K562 (cell line): Measurements from ENCODE around the gene MMP11. TPM values are rescaled to one million over a fixed set of nuclear protein-coding genes. Genes with fewer than 3 reads are reported as not detected.
A peak's percentile ranks its signal among the peaks of the same experiment; 100 is the strongest.

ENCODE experiments used
- ATAC-seq: fragments of 200-7000 bp; cut with Tn5 transposase; 3 replicates; pipeline ENCODE4 v1.9.1; 2020; ENCODE audit warnings: moderate library complexity
- BruUV-seq: library from RNA; stranded (reverse); fragments of 400-500 nt; replicated peaks from 2 replicates; lab custom pipeline; 2021; lab: Mats Ljungman, UMichigan
- CTCF ChIA-PET: fragments of 300-600 bp; formaldehyde crosslinking; extraction: SDS; loops from one replicate; lab custom pipeline; 2021; ENCODE audit warnings: low intra/inter-chr PET ratio; lab: Yijun Ruan, JAX
- POLR2A ChIA-PET: fragments of 300-600, 350-650 bp; sonication (Branson Sonifier 250); formaldehyde crosslinking; extraction: SDS; loops from one replicate; lab custom pipeline; 2021; ENCODE audit warnings: antibody characterized with exemption, inconsistent platforms; lab: Yijun Ruan, JAX
- DNase-seq, 4 experiments: peaks; one replicate each; pipeline versions ENCODE4 v3.0.0 to v3.0.0-alpha.2; 2011 to 2018; ENCODE audit warnings: low spot score in 3 of 4, mixed read lengths in 3 of 4; ENCODE audit errors: extremely low read depth in 1 of 4
- FAIRE-seq: peaks from 2 replicates; lab custom pipeline; 2011; peaks lifted over from hg19 to GRCh38; lab: Jason Lieb, UNC
- H2AFZ ChIP-seq: 2 replicates; pipeline ENCODE4 v1.6.0; 2011; ENCODE audit warnings: low read depth, low read length, control low read depth, inconsistent platforms
- H3K27ac ChIP-seq: fragments of 200-600 bp; 3 replicates; pipeline ENCODE4 v1.8.0; 2011; ENCODE audit warnings: low read depth, mild to moderate bottlenecking, control low read depth, inconsistent platforms, low read length, moderate library complexity, mixed read lengths; ENCODE audit errors: extremely low read depth
- H3K27me3 ChIP-seq, 2 experiments: fragments of 300-600 bp in 1 of 2; 2 replicates in 1 of 2; 3 replicates in 1 of 2; pipeline versions ENCODE4 v1.6.0 to v1.8.0; 2011; ENCODE audit warnings: inconsistent platforms in 2 of 2, low read length in 2 of 2, mild to moderate bottlenecking in 1 of 2, mixed read lengths in 1 of 2, moderate library complexity in 1 of 2; ENCODE audit not compliant: control insufficient read depth in 2 of 2, insufficient read depth in 2 of 2
- H3K36me3 ChIP-seq: fragments of 300-600 bp; 3 replicates; pipeline ENCODE4 v1.8.0; 2011; ENCODE audit warnings: mild to moderate bottlenecking, low read length, inconsistent platforms; ENCODE audit not compliant: control insufficient read depth, insufficient read depth
- H3K4me1 ChIP-seq, 2 experiments: fragments of 200-600 bp in 1 of 2; replicated peaks in 1 of 2; 2 replicates in 1 of 2; 3 replicates in 1 of 2; pipeline versions ENCODE4 v1.5.1 to v1.8.0; 2011; ENCODE audit warnings: inconsistent platforms in 2 of 2, low read length in 2 of 2, mild to moderate bottlenecking in 1 of 2, mixed read lengths in 1 of 2, moderate library complexity in 1 of 2; ENCODE audit not compliant: control insufficient read depth in 2 of 2, insufficient read depth in 2 of 2
- H3K4me2 ChIP-seq: 2 replicates; pipeline ENCODE4 v1.6.1; 2011; ENCODE audit warnings: low read length, control low read depth, inconsistent platforms, mixed read lengths; ENCODE audit not compliant: insufficient read depth
- H3K4me3 ChIP-seq: fragments of 200-600 bp; sonication (generic), shearing (Covaris generic); 2 replicates; pipeline ENCODE4 v1.5.1; 2016; ENCODE audit warnings: control low read depth, inconsistent platforms
- H3K79me2 ChIP-seq: fragments of 200-600 bp; 3 replicates; pipeline ENCODE4 v1.8.0; 2011; ENCODE audit warnings: low read length, inconsistent platforms; ENCODE audit not compliant: control insufficient read depth, insufficient read depth
- H3K9ac ChIP-seq, 2 experiments: 2 replicates each; pipeline versions ENCODE4 v1.6.0 to v1.6.1; 2011; ENCODE audit warnings: low read depth in 2 of 2, low read length in 2 of 2, control low read depth in 1 of 2, inconsistent platforms in 1 of 2, mild to moderate bottlenecking in 1 of 2, mixed read lengths in 1 of 2; ENCODE audit not compliant: insufficient read depth in 1 of 2
- H3K9me1 ChIP-seq: one replicate; pipeline ENCODE4 v1.6.0; 2011; ENCODE audit warnings: inconsistent platforms, mild to moderate bottlenecking, low read length, moderate library complexity; ENCODE audit not compliant: control insufficient read depth, insufficient read depth
- H3K9me3 ChIP-seq: replicated peaks from 2 replicates; pipeline ENCODE4 v1.5.1; 2011; ENCODE audit warnings: low read depth, low read length, inconsistent platforms; ENCODE audit not compliant: control insufficient read depth, insufficient read depth
- H4K20me1 ChIP-seq: replicated peaks from 2 replicates; pipeline ENCODE4 v1.6.1; 2011; ENCODE audit warnings: low read length, inconsistent platforms, mixed read lengths; ENCODE audit not compliant: control insufficient read depth, insufficient read depth
- ARID3B ChIP-seq: fragments of 250-450 bp; sonication (Bioruptor Pico); IDR thresholded peaks from 2 replicates; pipeline ENCODE4 v1.4.0; 2020; ENCODE audit warnings: borderline replicate concordance
- CHCHD3 ChIP-seq: fragments of 250-450 bp; sonication (Bioruptor Pico); IDR thresholded peaks from 2 replicates; pipeline ENCODE4 v2.1.2; 2022; ENCODE audit warnings: mild to moderate bottlenecking
- HMGN3 ChIP-seq: IDR thresholded peaks from 2 replicates; pipeline ENCODE4 v1.6.1; 2011; ENCODE audit warnings: borderline replicate concordance, low read depth, mild to moderate bottlenecking, mixed read lengths, low read length; ENCODE audit not compliant: insufficient read length; ENCODE audit errors: extremely low read depth
- MCM7 ChIP-seq, 2 experiments: fragments of 450-650 bp; IDR thresholded peaks; 2 replicates each; pipeline ENCODE4 v1.6.1; 2016 to 2018
- MTA2 ChIP-seq: fragments of 450-650 bp; IDR thresholded peaks from 2 replicates; pipeline ENCODE4 v1.6.1; 2016; ENCODE audit warnings: low read depth
- NELFE ChIP-seq: IDR thresholded peaks from 2 replicates; pipeline ENCODE4 v1.6.1; 2011; ENCODE audit warnings: mild to moderate bottlenecking; ENCODE audit not compliant: insufficient read depth, insufficient read length
- PHB ChIP-seq: fragments of 250-450 bp; sonication (Bioruptor Pico); IDR thresholded peaks from 2 replicates; pipeline ENCODE4 v1.5.0; 2021
- STAT5B ChIP-seq: fragments of 250-450 bp; sonication (Bioruptor Pico); IDR thresholded peaks from 2 replicates; pipeline ENCODE4 v1.8.0; 2021; ENCODE audit warnings: mild to moderate bottlenecking, inconsistent platforms
- ZKSCAN1 ChIP-seq: fragments of 150-350 bp; IDR thresholded peaks from 2 replicates; pipeline ENCODE4 v1.6.1; 2016; ENCODE audit warnings: low read depth, low read length
- ZNF263 ChIP-seq: sonication (generic); formaldehyde crosslinking; IDR thresholded peaks from 2 replicates; pipeline ENCODE4 v1.8.0; 2022; ENCODE audit warnings: mild to moderate bottlenecking, missing genetic modification reagents, borderline replicate concordance
- ZNF311 ChIP-seq: fragments of 250-450 bp; sonication (Bioruptor Pico); IDR thresholded peaks from 2 replicates; pipeline ENCODE4 v1.4.0; 2020; ENCODE audit warnings: mild to moderate bottlenecking, moderate library complexity
- WGBS: fragments of 100-300 bp; shearing (Covaris generic); methylation state at CpG from one replicate; pipeline ENCODE4 v1.1.6; 2016; ENCODE audit warnings: low coverage, mixed read lengths; ENCODE audit not compliant: insufficient coverage; ENCODE audit errors: missing lambda C conversion rate; 5-methylcytosine and 5-hydroxymethylcytosine counted together
- in situ Hi-C: fragments of 300-500 bp; cut with MboI; formaldehyde crosslinking; loops from 4 replicates; pipeline ENCODE4 v1.15.0; 2018; ENCODE audit warnings: inconsistent platforms, mixed read lengths
- intact Hi-C: fragments of 100-400 bp; cut with micrococcal nuclease; formaldehyde crosslinking; loops from 2 replicates; pipeline ENCODE4 v1.14.2; 2022
- polyA plus RNA-seq, 8 experiments: library from polyadenylated mRNA; depleted of rRNA in 4 of 8; stranded (reverse) in 5 of 8; unstranded in 3 of 8; fragments of >200 nt; fragmentation: Nextera tagmentation in 2 of 8; fragmentation: Illumina TruSeq in 1 of 8; extraction: Ambion mirVana in 2 of 8; extraction: Trizol in 1 of 8; gene quantifications; 2 replicates each; pipeline versions ENCODE4 v1.2.1 to v1.2.3, GENCODE V29; 2011 to 2014; ENCODE audit warnings: inconsistent platforms in 1 of 8, missing spikeins in 1 of 8
- total RNA-seq, 7 experiments: library from RNA; depleted of rRNA in 6 of 7; stranded (reverse); fragments of >200 nt in 6 of 7; fragmentation: Illumina TruSeq in 2 of 7; extraction: Trizol in 2 of 7; gene quantifications; 2 replicates each; pipeline versions ENCODE4 v1.2.1 to v1.2.3, GENCODE V29; 2011 to 2021; ENCODE audit warnings: low replicate concordance in 1 of 7
- TF ChIP-seq, protein P1 (sequence below): sonication (generic); formaldehyde crosslinking; IDR thresholded peaks from 2 replicates; pipeline ENCODE4 v1.8.0; 2023; ENCODE audit warnings: mild to moderate bottlenecking, missing genetic modification reagents
- TF ChIP-seq, protein P2 (sequence below), 2 experiments: fragments of 450-650 bp in 1 of 2; sonication (generic) in 1 of 2; formaldehyde crosslinking; conservative IDR thresholded peaks; 2 replicates each; pipeline versions ENCODE4 v1.4.0 to v1.8.1; 2020 to 2022; ENCODE audit warnings: mild to moderate bottlenecking in 1 of 2, missing genetic modification reagents in 1 of 2
- TF ChIP-seq, protein P3 (sequence below): sonication (generic); formaldehyde crosslinking; IDR thresholded peaks from 2 replicates; pipeline ENCODE4 v1.9.0; 2022; ENCODE audit warnings: mild to moderate bottlenecking, missing genetic modification reagents
- TF ChIP-seq, protein P4 (sequence below): fragments of 250-450 bp; sonication (Bioruptor Pico); IDR thresholded peaks from 2 replicates; pipeline ENCODE4 v1.8.0; 2021; ENCODE audit warnings: borderline replicate concordance, mild to moderate bottlenecking, moderate library complexity; ENCODE audit not compliant: poor library complexity, severe bottlenecking

Gene MMP11
- total and polyA plus RNA-seq, 9 of the 15 experiments (the other 6 are each of a cell fraction or from before 2014, with no cell fraction given) = 0.14 to 1.8 (median 1.1) TPM; not detected in 2

DNA sequence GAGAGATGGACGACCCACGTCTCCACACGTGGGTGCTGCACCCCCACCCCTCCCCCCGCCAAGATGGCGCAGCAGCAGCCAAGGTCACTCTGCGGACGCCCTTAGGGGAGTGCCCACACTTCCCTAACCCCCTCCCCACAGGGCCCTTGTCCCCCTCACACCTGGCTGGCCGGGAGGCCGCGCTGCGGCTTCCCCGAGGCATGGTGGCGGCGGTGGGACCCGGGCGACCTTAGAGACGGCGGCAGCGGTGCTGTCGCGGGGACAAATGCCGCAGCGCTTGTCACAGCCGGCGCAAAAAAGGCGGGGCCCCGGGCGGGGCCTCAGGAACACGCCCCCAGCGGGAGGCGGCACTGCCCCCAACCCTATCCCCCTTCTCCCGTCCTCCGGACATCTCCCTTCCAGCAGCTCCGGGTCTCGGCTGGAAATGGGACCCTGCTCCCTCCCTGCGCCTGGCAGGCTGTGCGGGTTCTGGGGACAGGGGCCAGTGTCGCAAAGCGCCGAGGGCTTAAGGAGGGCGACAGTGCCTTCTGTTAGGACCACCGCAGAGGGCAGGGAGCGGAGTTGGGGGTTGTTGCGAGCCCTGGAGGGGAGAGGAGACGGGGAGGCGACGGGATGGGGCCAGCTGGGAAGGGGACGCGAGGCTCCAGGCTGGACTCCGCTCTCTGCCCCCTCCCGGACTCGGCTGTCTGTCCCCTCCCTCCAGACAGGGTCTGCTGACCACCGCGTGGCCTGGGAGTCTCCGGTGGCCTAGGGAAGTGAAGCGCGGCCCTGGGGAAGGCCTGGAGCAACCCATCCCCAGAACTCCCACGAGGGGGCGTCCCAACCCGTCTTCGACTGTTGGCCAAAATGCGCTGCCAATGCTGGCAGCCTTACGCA is 4.7 kb upstream of the MMP11 start, which contains the start of gene CHCHD10:
Gene CHCHD10 (minus strand): TSS at position 300 of the 876 bp plus-strand sequence. CDS start 98 bp downstream, at position 202.
- FAIRE-seq (peak; percentile 51), DNase-seq (peak; percentile 83 to 90 (median 86)), ATAC-seq (peak; percentile 77)
- Histone ChIP-seq H3K36me3 (peaks cover 24% of the 10 kb centered on the region), H2AFZ (peak within 1 kb of the TSS; percentile 95), H3K79me2 (peaks cover 34% of the 10 kb centered on the region), H3K9ac (peak within 1 kb of the TSS; percentile 95 to 98), H3K4me3 (peak within 1 kb of the TSS; percentile 70), H3K27me3 (no peaks in the 10 kb centered on the region), H3K9me1 (peaks cover 6% of the 10 kb centered on the region), H4K20me1 (peaks cover 19% of the 10 kb centered on the region), H3K4me1 (peaks cover 25 to 62% of the 10 kb centered on the region in 2 experiments; a peak in 4 of 5 replicates), H3K4me2 (peak within 1 kb of the TSS; percentile 94), H3K9me3 (no peaks in the 10 kb centered on the region), H3K27ac (peak within 1 kb of the TSS; percentile 98)
- CTCF ChIA-PET = interaction anchor here (0.6 to 2.7 kb wide), 4 partner anchors 80 to 187 kb away, joined by 3 to 15 read pairs (median 4); no protein-coding TSS in a partner anchor
- BruUV-seq = TSS peak; percentile 82
- in situ Hi-C loops (no loop called here), intact Hi-C loops (loop anchor here (2.0 to 10.0 kb wide), 3 partner anchors 79 to 225 kb away; no protein-coding TSS in a partner anchor)
- POLR2A ChIA-PET = interaction anchor here (0.6 to 1.0 kb wide), 4 partner anchors 15 to 154 kb away, joined by 3 to 4 read pairs (median 3); no protein-coding TSS in a partner anchor
- WGBS = under 1% methylated on average over 15 of the region's 63 CpGs
- TF ChIP-seq, protein P1, sequence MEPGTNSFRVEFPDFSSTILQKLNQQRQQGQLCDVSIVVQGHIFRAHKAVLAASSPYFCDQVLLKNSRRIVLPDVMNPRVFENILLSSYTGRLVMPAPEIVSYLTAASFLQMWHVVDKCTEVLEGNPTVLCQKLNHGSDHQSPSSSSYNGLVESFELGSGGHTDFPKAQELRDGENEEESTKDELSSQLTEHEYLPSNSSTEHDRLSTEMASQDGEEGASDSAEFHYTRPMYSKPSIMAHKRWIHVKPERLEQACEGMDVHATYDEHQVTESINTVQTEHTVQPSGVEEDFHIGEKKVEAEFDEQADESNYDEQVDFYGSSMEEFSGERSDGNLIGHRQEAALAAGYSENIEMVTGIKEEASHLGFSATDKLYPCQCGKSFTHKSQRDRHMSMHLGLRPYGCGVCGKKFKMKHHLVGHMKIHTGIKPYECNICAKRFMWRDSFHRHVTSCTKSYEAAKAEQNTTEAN (CRISPR knock-in tag) = no peak
- TF ChIP-seq, protein P2, sequence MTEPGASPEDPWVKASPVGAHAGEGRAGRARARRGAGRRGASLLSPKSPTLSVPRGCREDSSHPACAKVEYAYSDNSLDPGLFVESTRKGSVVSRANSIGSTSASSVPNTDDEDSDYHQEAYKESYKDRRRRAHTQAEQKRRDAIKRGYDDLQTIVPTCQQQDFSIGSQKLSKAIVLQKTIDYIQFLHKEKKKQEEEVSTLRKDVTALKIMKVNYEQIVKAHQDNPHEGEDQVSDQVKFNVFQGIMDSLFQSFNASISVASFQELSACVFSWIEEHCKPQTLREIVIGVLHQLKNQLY (CRISPR knock-in tag; conservative IDR thresholded peaks at IDR 0.05) = no peak
- TF ChIP-seq MCM7 (IDR thresholded peaks at IDR 0.05) = no peak
- TF ChIP-seq NELFE = no peak
- no peak for TF ChIP-seq ZKSCAN1
- TF ChIP-seq ARID3B (CRISPR knock-in tag) = no peak
- TF ChIP-seq STAT5B (CRISPR knock-in tag) = no peak
- no peak; the same call in 1 of the 2 replicates for TF ChIP-seq ZNF263 (CRISPR knock-in tag)
- peak; percentile 74; the same call in 1 of the 2 replicates for TF ChIP-seq ZNF311 (CRISPR knock-in tag)
- TF ChIP-seq, protein P3, sequence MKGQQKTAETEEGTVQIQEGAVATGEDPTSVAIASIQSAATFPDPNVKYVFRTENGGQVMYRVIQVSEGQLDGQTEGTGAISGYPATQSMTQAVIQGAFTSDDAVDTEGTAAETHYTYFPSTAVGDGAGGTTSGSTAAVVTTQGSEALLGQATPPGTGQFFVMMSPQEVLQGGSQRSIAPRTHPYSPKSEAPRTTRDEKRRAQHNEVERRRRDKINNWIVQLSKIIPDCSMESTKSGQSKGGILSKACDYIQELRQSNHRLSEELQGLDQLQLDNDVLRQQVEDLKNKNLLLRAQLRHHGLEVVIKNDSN (CRISPR knock-in tag) = peak; percentile 45
- TF ChIP-seq PHB = no peak
- TF ChIP-seq MTA2 = no peak
- no peak for TF ChIP-seq CHCHD3 (CRISPR knock-in tag)
- TF ChIP-seq HMGN3 = no peak
- TF ChIP-seq, protein P4, sequence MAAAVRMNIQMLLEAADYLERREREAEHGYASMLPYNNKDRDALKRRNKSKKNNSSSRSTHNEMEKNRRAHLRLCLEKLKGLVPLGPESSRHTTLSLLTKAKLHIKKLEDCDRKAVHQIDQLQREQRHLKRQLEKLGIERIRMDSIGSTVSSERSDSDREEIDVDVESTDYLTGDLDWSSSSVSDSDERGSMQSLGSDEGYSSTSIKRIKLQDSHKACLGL = peak; percentile 39
